Neuronal stem cell (in vitro differentiated cells): ENCODE data around the gene CCDC141.

Experiments
- DNase-seq: peaks from one replicate; pipeline ENCODE4 v3.0.0-alpha.2; 2013; ENCODE audit warnings: low spot score
- H2AFZ ChIP-seq: one replicate; pipeline ENCODE4 v1.6.1; 2013; ENCODE audit warnings: mild to moderate bottlenecking, low read length, inconsistent platforms
- H2AK5ac ChIP-seq: 2 replicates; pipeline ENCODE4 v1.6.1; 2013; ENCODE audit warnings: low read depth, mild to moderate bottlenecking, inconsistent platforms, low read length, moderate library complexity, mixed read lengths
- H2BK120ac ChIP-seq: 2 replicates; pipeline ENCODE4 v1.6.1; 2013; ENCODE audit warnings: low read depth, mild to moderate bottlenecking, inconsistent platforms, low read length, moderate library complexity, mixed read lengths
- H2BK12ac ChIP-seq: one replicate; pipeline ENCODE4 v1.6.1; 2013; ENCODE audit warnings: low read length, inconsistent platforms
- H2BK15ac ChIP-seq: 2 replicates; pipeline ENCODE4 v1.6.1; 2013; ENCODE audit warnings: mild to moderate bottlenecking, low read length, inconsistent platforms, mixed read lengths
- H2BK5ac ChIP-seq: one replicate; pipeline ENCODE4 v1.6.1; 2013; ENCODE audit warnings: inconsistent platforms, mild to moderate bottlenecking, low read length, moderate library complexity
- H3K14ac ChIP-seq: one replicate; pipeline ENCODE4 v1.6.1; 2013; ENCODE audit warnings: low read length, inconsistent platforms
- H3K18ac ChIP-seq: 2 replicates; pipeline ENCODE4 v1.6.1; 2013; ENCODE audit warnings: low read length, inconsistent platforms
- H3K23ac ChIP-seq: 2 replicates; pipeline ENCODE4 v1.6.1; 2013; ENCODE audit warnings: low read depth, mild to moderate bottlenecking, mixed read lengths, low read length, inconsistent platforms; ENCODE audit not compliant: poor library complexity
- H3K27ac ChIP-seq: replicated peaks from 3 replicates; pipeline ENCODE4 v1.5.1; 2013; ENCODE audit warnings: low read length, inconsistent platforms
- H3K27me3 ChIP-seq, 3 experiments: 2 replicates each; pipeline ENCODE4 v1.6.1; 2013; ENCODE audit warnings: low read length in 3 of 3, mild to moderate bottlenecking in 2 of 3, inconsistent platforms in 1 of 3, low read depth in 1 of 3, mixed read lengths in 1 of 3, moderate library complexity in 1 of 3; ENCODE audit not compliant: control insufficient read depth in 3 of 3, insufficient read depth in 3 of 3
- H3K36me3 ChIP-seq, 2 donors: replicated peaks in 1 of 2; 2 replicates each; pipeline ENCODE4 v1.6.1; 2013; ENCODE audit warnings: low read length in 2 of 2; ENCODE audit not compliant: control insufficient read depth in 2 of 2, insufficient read depth in 2 of 2
- H3K4ac ChIP-seq: 2 replicates; pipeline ENCODE4 v1.6.1; 2013; ENCODE audit warnings: inconsistent platforms, mild to moderate bottlenecking, low read length, moderate library complexity
- H3K4me1 ChIP-seq, 2 donors: 1 replicate in 1 of 2; 2 replicates in 1 of 2; pipeline ENCODE4 v1.6.1; 2013; ENCODE audit warnings: low read length in 2 of 2, low read depth in 1 of 2; ENCODE audit not compliant: control insufficient read depth in 2 of 2, insufficient read depth in 1 of 2
- H3K4me2 ChIP-seq: one replicate; pipeline ENCODE4 v1.6.1; 2013; ENCODE audit warnings: mild to moderate bottlenecking, low read length, inconsistent platforms; ENCODE audit not compliant: insufficient read depth, poor library complexity, severe bottlenecking
- H3K4me3 ChIP-seq, 2 donors: 2 replicates each; pipeline ENCODE4 v1.5.1; 2013; ENCODE audit warnings: low read length in 2 of 2, mild to moderate bottlenecking in 2 of 2, inconsistent platforms in 1 of 2, moderate library complexity in 1 of 2
- H3K79me1 ChIP-seq: one replicate; pipeline ENCODE4 v1.6.1; 2013; ENCODE audit warnings: low read depth, mild to moderate bottlenecking, inconsistent platforms, low read length, moderate library complexity
- H3K9ac ChIP-seq: one replicate; pipeline ENCODE4 v1.6.1; 2013; ENCODE audit warnings: mild to moderate bottlenecking, low read depth, low read length, inconsistent platforms; ENCODE audit not compliant: poor library complexity
- H3K9me3 ChIP-seq, 2 donors: replicated peaks in 1 of 2; 2 replicates each; pipeline versions ENCODE3 to v1.6.1; 2013; ENCODE audit warnings: low read length in 2 of 2, mild to moderate bottlenecking in 2 of 2, inconsistent platforms in 1 of 2, low read depth in 1 of 2, mixed read lengths in 1 of 2, moderate library complexity in 1 of 2; ENCODE audit not compliant: control insufficient read depth in 2 of 2, insufficient read depth in 1 of 2
- H4K8ac ChIP-seq: one replicate; pipeline ENCODE4 v1.6.1; 2013; ENCODE audit warnings: low read depth, mild to moderate bottlenecking, inconsistent platforms, low read length, moderate library complexity
- H4K91ac ChIP-seq: one replicate; pipeline ENCODE4 v1.6.1; 2013; ENCODE audit warnings: low read length, low read depth, mild to moderate bottlenecking, inconsistent platforms; ENCODE audit not compliant: poor library complexity
- whole genome bisulfite sequencing, 2 donors: extraction: QIAGEN DNeasy Blood & Tissue Kit; methylation state at CpG; one replicate each; pipeline ENCODE4 v1.1.7; 2013; ENCODE audit warnings: missing lambda C conversion rate in 2 of 2, mixed read lengths in 1 of 2; ENCODE audit not compliant: insufficient read length in 2 of 2, insufficient replicate concordance in 1 of 2; ENCODE audit errors: extremely low coverage in 2 of 2; 5-methylcytosine and 5-hydroxymethylcytosine counted together

Gene CCDC141

DNA sequence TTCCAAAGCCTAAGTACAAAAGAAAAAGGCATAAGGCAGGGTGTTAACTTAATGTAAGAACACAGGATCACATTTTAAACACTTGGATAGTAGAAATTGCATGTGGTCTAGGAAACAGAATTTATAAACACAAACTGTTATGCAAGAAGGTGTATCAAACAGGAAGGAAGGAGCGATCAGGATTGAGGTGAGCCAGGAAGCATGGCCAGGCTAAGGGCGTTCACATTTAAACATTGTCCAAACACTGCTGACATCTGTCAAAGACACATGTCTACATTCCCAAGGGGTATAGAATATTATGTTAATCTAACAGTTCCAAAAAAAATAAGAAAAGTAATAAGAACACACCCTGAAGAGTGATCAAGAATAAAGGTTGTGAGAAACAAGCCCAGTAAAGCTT is 71.3 kb downstream of the CCDC141 start:
- no peaks in the 10 kb centered on the region for H3K9me3 ChIP-seq
- H3K18ac ChIP-seq = no peak overlapping the region
- H3K36me3 ChIP-seq = no peaks in the 10 kb centered on the region
- no peak overlapping the region for H2BK120ac ChIP-seq
- H3K4me2 ChIP-seq = no peak overlapping the region
- H3K79me1 ChIP-seq = no peaks in the 10 kb centered on the region
- H4K91ac ChIP-seq = no peak overlapping the region
- no peak overlapping the region for H2BK12ac ChIP-seq
- no peak overlapping the region for H3K9ac ChIP-seq
- no peak overlapping the region for H3K4me3 ChIP-seq
- H2BK15ac ChIP-seq = no peak overlapping the region
- no peak overlapping the region for H2BK5ac ChIP-seq
- no CpG with 5 or more reads among the region's 2 CpGs for WGBS, 2 donors
- DNase-seq = no peak
- H3K14ac ChIP-seq = no peak overlapping the region
- H4K8ac ChIP-seq = no peak overlapping the region
- no peaks in the 10 kb centered on the region for H3K27me3 ChIP-seq
- no peak overlapping the region for H2AK5ac ChIP-seq
- no peak overlapping the region for H3K27ac ChIP-seq
- no peak overlapping the region for H3K23ac ChIP-seq
- H3K4me1 ChIP-seq = no peaks in the 10 kb centered on the region
- H2AFZ ChIP-seq = no peak overlapping the region
- H3K4ac ChIP-seq = no peak overlapping the region

DNA sequence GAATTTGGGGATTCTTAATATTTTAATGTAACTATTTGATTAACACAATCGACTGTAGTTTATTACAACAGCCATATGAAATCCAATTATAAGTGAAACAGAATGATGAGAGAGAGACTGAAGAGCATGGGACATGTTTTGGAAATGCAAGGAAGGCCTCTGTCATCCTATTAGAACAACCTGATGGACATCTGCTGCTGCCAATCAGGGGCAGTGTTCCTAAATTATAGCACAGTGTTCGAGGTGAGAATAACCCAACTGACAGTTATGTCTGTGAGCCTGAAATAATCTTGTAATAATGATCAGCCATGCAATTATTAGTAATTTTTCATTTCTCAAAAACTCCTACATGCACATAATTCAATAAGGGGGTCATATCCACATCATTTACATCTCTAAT is 73.6 kb downstream of the CCDC141 start:
- H3K4ac ChIP-seq = no peak overlapping the region
- no peak for DNase-seq

DNA sequence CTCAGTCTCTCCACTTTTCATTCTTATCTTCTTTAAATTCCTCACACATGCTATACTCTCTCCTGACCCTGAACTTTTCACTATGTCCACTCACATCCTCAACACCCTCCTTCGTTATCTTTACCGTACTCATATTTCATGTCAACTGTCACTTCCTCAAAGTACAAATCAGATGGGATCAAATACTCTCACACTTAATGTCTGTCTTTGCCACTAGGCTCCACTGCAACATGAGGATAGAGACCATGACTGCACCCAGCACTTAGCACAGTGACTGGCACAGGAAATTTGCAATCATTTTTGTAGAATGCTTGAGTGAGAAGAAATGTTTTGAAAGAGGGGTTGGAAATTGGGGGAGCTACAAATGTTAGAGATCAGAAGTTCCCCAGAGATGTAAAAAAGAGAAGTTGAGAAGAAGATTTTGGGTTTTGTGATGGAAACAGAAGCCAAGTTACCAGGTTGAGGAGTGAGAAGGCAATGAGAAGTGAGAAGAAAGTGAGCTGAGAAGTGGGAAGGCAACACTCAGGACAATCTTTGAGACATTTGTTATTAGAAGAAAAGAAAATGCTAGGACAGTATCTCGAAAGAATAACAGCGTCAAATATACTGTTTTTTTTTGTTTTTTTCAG is 87.0 kb downstream of the CCDC141 start:
- Histone ChIP-seq H4K8ac (no peak overlapping the region), H3K9ac (no peak overlapping the region), H2AK5ac (no peak overlapping the region), H3K4me3 (no peak overlapping the region), H3K36me3 (no peaks in the 10 kb centered on the region), H3K4me1 (no peaks in the 10 kb centered on the region), H2BK120ac (no peak overlapping the region), H3K4me2 (no peak overlapping the region), H3K23ac (no peak overlapping the region), H3K9me3 (no peaks in the 10 kb centered on the region), H3K4ac (no peak overlapping the region), H3K14ac (no peak overlapping the region), H3K27ac (no peak overlapping the region), H2BK15ac (no peak overlapping the region), H3K79me1 (no peaks in the 10 kb centered on the region), H3K18ac (no peak overlapping the region), H2AFZ (no peak overlapping the region), H3K27me3 (no peaks in the 10 kb centered on the region), H2BK12ac (no peak overlapping the region), H4K91ac (no peak overlapping the region), H2BK5ac (no peak overlapping the region)
- WGBS, 2 donors = 100% methylated on average over 2 of the region's 4 CpGs
- DNase-seq = no peak

More for the DNA sequence above, 73.6 kb downstream of the CCDC141 start:
- Histone ChIP-seq H3K9me3 (peaks cover 0 to 1% of the 10 kb centered on the region in 2 donors), H2BK5ac (no peak overlapping the region), H3K4me2 (no peak overlapping the region), H3K27me3 (no peaks in the 10 kb centered on the region), H3K4me3 (no peak overlapping the region), H3K23ac (no peak overlapping the region), H2BK15ac (no peak overlapping the region), H2BK12ac (no peak overlapping the region), H3K4me1 (peaks cover 0 to 3% of the 10 kb centered on the region in 2 donors), H2AFZ (no peak overlapping the region), H4K8ac (no peak overlapping the region), H3K14ac (no peak overlapping the region), H3K9ac (no peak overlapping the region), H3K36me3 (no peaks in the 10 kb centered on the region), H2AK5ac (no peak overlapping the region), H3K79me1 (no peaks in the 10 kb centered on the region), H3K18ac (no peak overlapping the region), H3K27ac (no peak overlapping the region), H4K91ac (no peak overlapping the region), H2BK120ac (no peak overlapping the region)
- no CpG with 5 or more reads among the region's 2 CpGs for WGBS, 2 donors

DNA sequence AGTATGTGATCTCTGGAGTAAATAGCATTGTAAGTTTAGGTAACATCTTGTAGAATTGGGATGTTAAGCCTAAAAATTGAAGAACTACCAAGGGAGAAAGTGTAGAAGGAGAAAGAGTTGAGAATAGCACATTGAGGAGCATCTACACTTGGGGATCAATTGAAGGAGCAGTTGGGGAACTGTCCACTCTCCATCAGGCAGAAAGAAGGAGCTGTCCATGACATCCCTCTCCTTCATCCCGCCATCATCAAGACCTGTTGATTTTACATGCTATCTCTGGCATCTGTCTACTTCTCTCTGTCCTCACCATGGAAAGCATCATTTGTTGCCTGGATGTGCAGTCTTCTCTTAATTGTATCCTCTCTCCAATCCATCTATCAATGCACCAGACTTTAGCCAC is 87.8 kb downstream of the CCDC141 start:
- WGBS, 2 donors = no CpG with 5 or more reads among the region's 1 CpG
- Histone ChIP-seq H3K79me1 (no peaks in the 10 kb centered on the region), H3K4me2 (no peak overlapping the region), H2BK5ac (no peak overlapping the region), H3K9me3 (no peaks in the 10 kb centered on the region), H2BK120ac (no peak overlapping the region), H3K36me3 (no peaks in the 10 kb centered on the region), H4K8ac (no peak overlapping the region), H2AK5ac (no peak overlapping the region), H3K14ac (no peak overlapping the region), H3K27ac (no peak overlapping the region), H4K91ac (no peak overlapping the region), H3K4ac (no peak overlapping the region), H2BK12ac (no peak overlapping the region), H3K4me1 (no peaks in the 10 kb centered on the region), H2BK15ac (no peak overlapping the region), H3K27me3 (no peaks in the 10 kb centered on the region), H3K4me3 (no peak overlapping the region), H3K9ac (no peak overlapping the region), H3K23ac (no peak overlapping the region), H2AFZ (no peak overlapping the region), H3K18ac (no peak overlapping the region)
- no peak for DNase-seq
